Measurements from ENCODE around the gene PPIE. TPM values are rescaled to one million over a fixed set of nuclear protein-coding genes. Genes with fewer than 3 reads are reported as not detected.

PPIE gene
- total and polyA plus RNA-seq, 2 of the 13 experiments (the other 11 are each of a cell fraction or from before 2014, with no cell fraction given), result 15.3 to 26.3 TPM

- no peaks in the 10 kb centered on the region for H4K20me1 ChIP-seq (ENCODE audit: insufficient read depth, low read length)
- no peak overlapping the region for H2AFZ ChIP-seq (ENCODE audit: low read length)
- peaks cover 0 to 7% of the 10 kb centered on the region in 2 experiments; a peak in 1 of 5 replicates for H3K27me3 ChIP-seq (ENCODE audit: control insufficient read depth in 1 of 2, insufficient read depth in 2 of 2, low read length in 2 of 2)
- H3K4me1 ChIP-seq (ENCODE audit: insufficient read depth, low read length), result no peaks in the 10 kb centered on the region
- DNase-seq (ENCODE audit: low spot score) (no peak), ATAC-seq (no peak), FAIRE-seq (no peak)
- H3K27ac ChIP-seq (ENCODE audit: extremely low read length, insufficient read depth, low read length), result no peak overlapping the region
- no peak overlapping the region for H3K4me3 ChIP-seq (replicated peaks in 1 of 3; ENCODE audit: insufficient read depth in 1 of 3, low read depth in 2 of 3, low read length in 3 of 3)
- no peak overlapping the region for H3K4me2 ChIP-seq (ENCODE audit: low read depth, low read length)
- H3K79me2 ChIP-seq (ENCODE audit: insufficient read depth, low read length), result no peaks in the 10 kb centered on the region
- intact Hi-C loops (cut with micrococcal nuclease; ENCODE audit: unreplicated experiment), result loop anchor here (5.0 kb wide), 1 partner anchor 50 kb away; the partner anchor contains the start of gene NT5C1A
- TF ChIP-seq CSRNP2 (CRISPR knock-in tag; conservative IDR thresholded peaks at IDR 0.05; ENCODE audit: low read depth), result no peak
- peak; percentile 43; the same call in 1 of the 2 replicates for TF ChIP-seq ZNF24 (IDR thresholded peaks at IDR 0.05)
- H3K36me3 ChIP-seq (replicated peaks in 1 of 2; ENCODE audit: control insufficient read depth in 1 of 2, insufficient read depth in 2 of 2, low read length in 2 of 2), result no peaks in the 10 kb centered on the region
- no peaks in the 10 kb centered on the region for H3K9me3 ChIP-seq (ENCODE audit: low read length)
- 0% methylated on average over 2 of the region's 2 CpGs for WGBS (ENCODE audit: low lambda C conversion rate)
- no peak overlapping the region for H3K9ac ChIP-seq (ENCODE audit: insufficient read depth, low read depth, low read length)
- ChIA-PET POLR2A (no interaction called here), CTCF (ENCODE audit: low intra/inter-chr PET ratio, low total read pairs) (no interaction called here)
- BruUV-seq (replicated peaks), result no TSS peak
- in situ Hi-C loops (cut with HindIII; ENCODE audit: extremely low pct_ligation_motif_present, low pct_unique_long_range_greater_than_20kb), result loop anchor here (10.0 kb wide), 1 partner anchor 118 kb away; no protein-coding TSS in a partner anchor
Observed at GRCh38 chr1:39722495-39722894, 16.2 kb upstream of the PPIE start.

GRCh38 chr1:39726600-39726999, 12.1 kb upstream of the PPIE start:
- ChIA-PET CTCF (ENCODE audit: low intra/inter-chr PET ratio, low total read pairs) (no interaction called here), POLR2A (no interaction called here)
- Histone ChIP-seq H3K79me2 (ENCODE audit: insufficient read depth, low read length) (no peaks in the 10 kb centered on the region), H4K20me1 (ENCODE audit: insufficient read depth, low read length) (no peaks in the 10 kb centered on the region), H3K9ac (ENCODE audit: insufficient read depth, low read depth, low read length) (no peak overlapping the region), H3K27me3 (ENCODE audit: control insufficient read depth in 1 of 2, insufficient read depth in 2 of 2, low read length in 2 of 2) (peaks cover 2 to 16% of the 10 kb centered on the region in 2 experiments; a peak in 4 of 5 replicates), H3K27ac (ENCODE audit: extremely low read length, insufficient read depth, low read length) (no peak overlapping the region), H3K9me3 (ENCODE audit: low read length) (no peaks in the 10 kb centered on the region), H3K4me2 (ENCODE audit: low read depth, low read length) (no peak overlapping the region), H2AFZ (ENCODE audit: low read length) (no peak overlapping the region), H3K36me3 (replicated peaks in 1 of 2; ENCODE audit: control insufficient read depth in 1 of 2, insufficient read depth in 2 of 2, low read length in 2 of 2) (no peaks in the 10 kb centered on the region), H3K4me1 (ENCODE audit: insufficient read depth, low read length) (no peaks in the 10 kb centered on the region), H3K4me3 (replicated peaks in 1 of 3; ENCODE audit: insufficient read depth in 1 of 3, low read depth in 2 of 3, low read length in 3 of 3) (no peak overlapping the region)
- intact Hi-C loops (cut with micrococcal nuclease; ENCODE audit: unreplicated experiment), result no loop called here
- DNase-seq (ENCODE audit: low spot score) (no peak), FAIRE-seq (no peak), ATAC-seq (no peak)
- BruUV-seq (replicated peaks), result no TSS peak
- in situ Hi-C loops (cut with HindIII; ENCODE audit: extremely low pct_ligation_motif_present, low pct_unique_long_range_greater_than_20kb), result loop anchor here (10.0 kb wide), 1 partner anchor 122 kb away; no protein-coding TSS in a partner anchor
- WGBS (ENCODE audit: low lambda C conversion rate), result 25% methylated on average over 3 of the region's 3 CpGs
- TF ChIP-seq SALL2 (CRISPR knock-in tag; IDR thresholded peaks at IDR 0.05), result no peak
- TF ChIP-seq TFDP2 (CRISPR knock-in tag; IDR thresholded peaks at IDR 0.05), result no peak
- TF ChIP-seq NFE2L2 (IDR thresholded peaks at IDR 0.05; ENCODE audit: low read length), result no peak
- no peak for TF ChIP-seq ZNF597 (CRISPR knock-in tag; IDR thresholded peaks at IDR 0.05)
